NB4 (cell line): Measurements from ENCODE around the gene GJA3.
A peak's percentile ranks its signal among the peaks of the same experiment; 100 is the strongest.

Experiments used
- DNase-seq: peaks from one replicate; pipeline ENCODE4 v3.0.0; 2010; ENCODE audit warnings: low read depth
- H3K4me3 ChIP-seq: one replicate; pipeline ENCODE4 v1.5.1; 2011; ENCODE audit warnings: mild to moderate bottlenecking, low read depth, low read length, moderate library complexity
- CTCF ChIP-seq: IDR thresholded peaks from one replicate; pipeline ENCODE4 v1.5.1; 2012; ENCODE audit warnings: low read depth, low read length
- MAX ChIP-seq: IDR thresholded peaks from 2 replicates; pipeline ENCODE4 v1.6.1; 2011; ENCODE audit warnings: low read depth, low read length
- MYC ChIP-seq: IDR thresholded peaks from 2 replicates; pipeline ENCODE4 v1.6.1; 2011; ENCODE audit warnings: low read depth, low read length
- POLR2A ChIP-seq: IDR thresholded peaks from 2 replicates; pipeline ENCODE4 v1.6.1; 2011; ENCODE audit warnings: mild to moderate bottlenecking; ENCODE audit not compliant: insufficient read length; ENCODE audit errors: extremely low read depth

Gene GJA3

DNA sequence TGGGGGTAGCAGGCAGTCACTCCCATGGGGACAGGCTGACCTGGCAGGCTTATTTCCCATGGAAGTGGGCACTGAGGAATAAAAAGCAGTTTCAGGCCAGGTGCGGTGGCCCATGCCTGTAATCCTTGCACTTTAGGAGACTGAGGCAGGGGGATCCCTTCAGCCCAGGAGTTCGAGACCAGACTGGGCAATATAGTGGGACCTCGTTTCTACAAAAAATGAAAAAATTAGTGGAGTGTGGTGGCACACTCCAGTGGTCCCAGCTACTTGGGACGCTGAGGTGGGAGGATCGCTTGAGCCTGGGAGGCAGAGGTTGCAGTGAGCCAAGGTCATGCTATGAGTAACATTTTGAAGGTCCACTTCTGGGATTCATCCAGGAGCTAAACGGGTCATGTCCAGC is 25.9 kb upstream of the GJA3 start:
- DNase-seq: no peak
- TF ChIP-seq CTCF (no peak), MYC (no peak), MAX (no peak), POLR2A (no peak)
- no peak overlapping the region for H3K4me3 ChIP-seq

DNA sequence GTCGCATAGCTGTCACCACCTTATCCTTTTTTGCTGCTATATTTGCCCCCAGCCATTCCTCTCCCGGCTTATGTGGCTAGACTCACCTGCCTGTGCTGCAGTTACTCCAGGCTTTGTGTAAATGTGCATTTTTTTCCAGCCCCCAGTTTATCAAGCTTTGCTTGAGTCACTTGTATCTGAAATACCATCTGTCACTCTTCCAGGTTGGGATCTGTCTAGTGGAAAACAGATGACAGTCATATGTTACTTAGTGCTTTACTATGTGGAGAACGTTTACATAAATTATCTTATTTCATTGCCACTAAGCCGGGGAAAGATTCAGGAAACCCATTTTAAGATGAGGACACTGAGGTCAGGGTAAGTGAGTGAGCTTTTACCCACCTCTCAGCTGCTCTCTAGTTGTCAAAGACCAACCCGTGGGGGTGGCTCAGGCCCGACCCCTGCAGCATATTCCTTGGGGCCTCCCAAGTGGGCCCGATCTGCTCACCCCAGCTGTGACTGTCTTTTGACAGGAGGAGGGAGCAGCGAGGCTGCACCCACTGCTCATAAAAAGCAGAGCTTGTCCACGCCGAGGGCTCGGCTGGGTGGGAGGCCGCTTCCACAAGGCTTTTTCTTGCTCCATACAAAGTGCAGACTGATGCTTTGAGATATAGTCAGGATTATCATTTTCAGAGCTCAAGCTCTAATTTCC is 24.7 kb upstream of the GJA3 start:
- no peak for TF ChIP-seq MAX
- no peak for TF ChIP-seq POLR2A
- TF ChIP-seq MYC: no peak
- TF ChIP-seq CTCF: no peak
- DNase-seq: no peak

GRCh38 chr13:20182231-20182846 is 21.5 kb upstream of the GJA3 start:
- no peak overlapping the region for H3K4me3 ChIP-seq
- TF ChIP-seq POLR2A (no peak), MYC (peak; percentile 57; the same call in 1 of the 2 replicates), CTCF (peak; percentile 89), MAX (peak; percentile 58; the same call in 1 of the 2 replicates)
- DNase-seq: peak; percentile 88

More for the DNA sequence above, 24.7 kb upstream of the GJA3 start:
- no peak overlapping the region for H3K4me3 ChIP-seq

DNA sequence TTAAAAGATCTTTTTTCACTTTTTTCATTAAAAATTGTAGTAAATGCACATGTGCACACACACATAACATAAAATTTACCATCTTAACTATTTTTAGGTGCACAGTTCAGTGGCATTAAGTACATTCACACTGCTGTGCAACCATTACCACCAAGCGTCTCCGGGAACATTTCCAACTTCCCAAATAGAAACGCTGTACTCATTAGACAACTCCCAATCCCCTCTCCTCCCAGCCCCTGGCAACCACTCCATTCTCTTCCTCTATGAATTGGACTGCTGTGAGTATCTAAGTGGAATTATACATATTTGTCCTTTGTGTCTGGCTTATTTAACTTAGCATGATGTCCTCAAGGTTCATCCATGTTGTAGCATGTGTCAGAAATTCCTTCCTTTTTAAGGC is 20.3 kb upstream of the GJA3 start:
- DNase-seq: no peak
- no peak overlapping the region for H3K4me3 ChIP-seq
- TF ChIP-seq MAX: no peak
- TF ChIP-seq CTCF: no peak
- TF ChIP-seq POLR2A: no peak
- TF ChIP-seq MYC: no peak

DNA sequence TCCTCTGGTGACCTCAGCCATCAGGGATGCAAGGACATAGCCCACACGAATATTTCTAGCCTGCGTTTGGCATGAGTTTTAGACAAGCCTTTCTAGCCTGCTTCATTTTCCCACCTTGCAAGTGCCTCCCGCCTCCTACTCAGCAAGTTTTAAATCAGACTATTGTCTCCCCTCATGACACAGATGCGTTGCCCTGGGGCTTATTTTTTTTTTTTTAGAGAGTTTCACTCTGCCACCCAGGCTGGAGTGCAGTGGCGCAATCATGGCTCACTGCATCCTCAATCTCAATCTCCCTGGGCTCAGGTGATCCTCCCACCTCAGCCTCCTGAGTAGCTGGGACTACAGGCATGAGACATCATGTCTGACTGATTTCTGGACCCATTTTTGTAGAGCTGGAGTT is 17.3 kb upstream of the GJA3 start:
- DNase-seq: no peak
- TF ChIP-seq CTCF (no peak), MAX (no peak), MYC (no peak), POLR2A (no peak)
- H3K4me3 ChIP-seq: no peak overlapping the region
